HEK293 (cell line): ENCODE data around the gene SH3TC1.

Source experiments
- SP7 ChIP-seq: fragments of 450-650 bp; formaldehyde crosslinking; IDR thresholded peaks from 2 replicates; pipeline ENCODE4 v1.5.1; 2016; ENCODE audit warnings: missing biosample characterization, missing genetic modification characterization
- YY1 ChIP-seq: fragments of 450-650 bp; formaldehyde crosslinking; IDR thresholded peaks from 2 replicates; pipeline ENCODE4 v1.5.1; 2018; ENCODE audit warnings: missing biosample characterization, missing genetic modification characterization
- ZBTB7A ChIP-seq: fragments of 450-650 bp; formaldehyde crosslinking; IDR thresholded peaks from 2 replicates; pipeline ENCODE4 v1.5.1; 2016; ENCODE audit warnings: low read depth, missing biosample characterization, missing genetic modification characterization
- ZFP3 ChIP-seq: fragments of 450-650 bp; formaldehyde crosslinking; IDR thresholded peaks from 2 replicates; pipeline ENCODE4 v1.5.1; 2016; ENCODE audit warnings: low read depth, missing biosample characterization, missing genetic modification characterization
- ZNF23 ChIP-seq: fragments of 450-650 bp; formaldehyde crosslinking; IDR thresholded peaks from 2 replicates; pipeline ENCODE4 v1.5.1; 2016; ENCODE audit warnings: missing biosample characterization, missing genetic modification characterization, borderline replicate concordance
- ZNF24 ChIP-seq: fragments of 450-650 bp; formaldehyde crosslinking; IDR thresholded peaks from 2 replicates; pipeline ENCODE4 v1.5.1; 2016; ENCODE audit warnings: missing biosample characterization, missing genetic modification characterization
- ZNF274 ChIP-seq, 2 experiments: fragments of 200-500 bp in 1 of 2; fragments of 450-650 bp in 1 of 2; sonication (Bioruptor generic) in 1 of 2; formaldehyde crosslinking in 1 of 2; IDR thresholded peaks; 2 replicates each; pipeline versions ENCODE4 v1.5.1 to v1.6.1; 2014 to 2016; ENCODE audit warnings: borderline replicate concordance in 1 of 2, inconsistent platforms in 1 of 2, low read length in 1 of 2, missing biosample characterization in 1 of 2, missing genetic modification characterization in 1 of 2
- ZNF335 ChIP-seq: fragments of 450-650 bp; formaldehyde crosslinking; conservative IDR thresholded peaks from 2 replicates; pipeline ENCODE4 v1.5.1; 2016; ENCODE audit warnings: missing biosample characterization, missing genetic modification characterization
- ZNF366 ChIP-seq: fragments of 450-650 bp; formaldehyde crosslinking; conservative IDR thresholded peaks from 2 replicates; pipeline ENCODE4 v1.5.1; 2016; ENCODE audit warnings: missing biosample characterization, missing genetic modification characterization
- ZNF610 ChIP-seq: fragments of 450-650 bp; formaldehyde crosslinking; IDR thresholded peaks from 2 replicates; pipeline ENCODE4 v1.5.1; 2016; ENCODE audit warnings: missing biosample characterization, missing genetic modification characterization, borderline replicate concordance
- TF ChIP-seq, protein P1 (sequence below): fragments of 450-650 bp; formaldehyde crosslinking; IDR thresholded peaks from 2 replicates; pipeline ENCODE4 v1.5.1; 2016; ENCODE audit warnings: missing biosample characterization, missing genetic modification characterization
- TF ChIP-seq, protein P2 (sequence below): fragments of 450-650 bp; formaldehyde crosslinking; IDR thresholded peaks from 2 replicates; pipeline ENCODE4 v1.5.1; 2016; ENCODE audit warnings: missing biosample characterization, missing genetic modification characterization
- TF ChIP-seq, protein P3 (sequence below): IDR thresholded peaks from 2 replicates; pipeline ENCODE4 v1.6.1; 2011; ENCODE audit warnings: mild to moderate bottlenecking, low read depth, low read length, borderline replicate concordance

DNA sequence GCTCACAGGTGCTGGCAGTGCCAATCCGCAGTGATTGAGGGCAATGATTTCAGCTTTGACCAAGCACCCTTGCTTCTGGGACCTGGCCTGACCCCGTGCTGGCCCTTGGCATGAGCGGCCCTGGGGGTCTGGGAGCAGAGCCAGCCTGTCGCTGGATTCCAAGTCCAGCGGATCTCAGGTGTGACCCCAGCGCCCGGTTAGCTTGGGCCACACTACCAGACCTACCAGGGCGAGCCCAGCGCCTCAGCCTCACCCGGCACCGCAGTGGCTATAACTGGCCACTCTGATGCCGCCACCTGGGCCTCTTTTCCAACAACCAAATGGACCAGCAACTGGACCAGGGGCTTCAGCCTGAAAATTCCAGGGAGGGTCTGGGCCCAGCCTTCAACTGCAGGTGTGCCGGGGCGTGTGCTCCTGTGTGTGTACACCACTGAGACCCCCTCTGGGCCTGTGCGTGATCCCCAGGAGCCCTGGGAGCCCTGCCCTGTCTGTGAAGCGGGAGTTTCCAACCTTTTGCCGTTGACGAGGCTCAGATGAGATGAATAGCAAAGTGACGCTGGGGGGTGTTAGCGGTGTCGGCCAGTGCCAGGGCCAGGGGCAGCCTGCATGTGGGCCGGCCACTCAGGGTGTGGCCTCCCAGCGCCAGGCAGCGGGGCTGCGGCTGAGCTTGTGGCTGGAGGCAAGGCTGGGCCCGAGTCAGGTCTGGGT lies 658 bp downstream of the SH3TC1 start:
- TF ChIP-seq ZNF24 = no peak
- TF ChIP-seq, protein P1, sequence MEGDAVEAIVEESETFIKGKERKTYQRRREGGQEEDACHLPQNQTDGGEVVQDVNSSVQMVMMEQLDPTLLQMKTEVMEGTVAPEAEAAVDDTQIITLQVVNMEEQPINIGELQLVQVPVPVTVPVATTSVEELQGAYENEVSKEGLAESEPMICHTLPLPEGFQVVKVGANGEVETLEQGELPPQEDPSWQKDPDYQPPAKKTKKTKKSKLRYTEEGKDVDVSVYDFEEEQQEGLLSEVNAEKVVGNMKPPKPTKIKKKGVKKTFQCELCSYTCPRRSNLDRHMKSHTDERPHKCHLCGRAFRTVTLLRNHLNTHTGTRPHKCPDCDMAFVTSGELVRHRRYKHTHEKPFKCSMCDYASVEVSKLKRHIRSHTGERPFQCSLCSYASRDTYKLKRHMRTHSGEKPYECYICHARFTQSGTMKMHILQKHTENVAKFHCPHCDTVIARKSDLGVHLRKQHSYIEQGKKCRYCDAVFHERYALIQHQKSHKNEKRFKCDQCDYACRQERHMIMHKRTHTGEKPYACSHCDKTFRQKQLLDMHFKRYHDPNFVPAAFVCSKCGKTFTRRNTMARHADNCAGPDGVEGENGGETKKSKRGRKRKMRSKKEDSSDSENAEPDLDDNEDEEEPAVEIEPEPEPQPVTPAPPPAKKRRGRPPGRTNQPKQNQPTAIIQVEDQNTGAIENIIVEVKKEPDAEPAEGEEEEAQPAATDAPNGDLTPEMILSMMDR (tag by site-specific recombination) = no peak
- no peak for TF ChIP-seq ZFP3 (tag by site-specific recombination)
- no peak for TF ChIP-seq SP7
- no peak for TF ChIP-seq ZNF23 (tag by site-specific recombination)
- TF ChIP-seq, protein P2, sequence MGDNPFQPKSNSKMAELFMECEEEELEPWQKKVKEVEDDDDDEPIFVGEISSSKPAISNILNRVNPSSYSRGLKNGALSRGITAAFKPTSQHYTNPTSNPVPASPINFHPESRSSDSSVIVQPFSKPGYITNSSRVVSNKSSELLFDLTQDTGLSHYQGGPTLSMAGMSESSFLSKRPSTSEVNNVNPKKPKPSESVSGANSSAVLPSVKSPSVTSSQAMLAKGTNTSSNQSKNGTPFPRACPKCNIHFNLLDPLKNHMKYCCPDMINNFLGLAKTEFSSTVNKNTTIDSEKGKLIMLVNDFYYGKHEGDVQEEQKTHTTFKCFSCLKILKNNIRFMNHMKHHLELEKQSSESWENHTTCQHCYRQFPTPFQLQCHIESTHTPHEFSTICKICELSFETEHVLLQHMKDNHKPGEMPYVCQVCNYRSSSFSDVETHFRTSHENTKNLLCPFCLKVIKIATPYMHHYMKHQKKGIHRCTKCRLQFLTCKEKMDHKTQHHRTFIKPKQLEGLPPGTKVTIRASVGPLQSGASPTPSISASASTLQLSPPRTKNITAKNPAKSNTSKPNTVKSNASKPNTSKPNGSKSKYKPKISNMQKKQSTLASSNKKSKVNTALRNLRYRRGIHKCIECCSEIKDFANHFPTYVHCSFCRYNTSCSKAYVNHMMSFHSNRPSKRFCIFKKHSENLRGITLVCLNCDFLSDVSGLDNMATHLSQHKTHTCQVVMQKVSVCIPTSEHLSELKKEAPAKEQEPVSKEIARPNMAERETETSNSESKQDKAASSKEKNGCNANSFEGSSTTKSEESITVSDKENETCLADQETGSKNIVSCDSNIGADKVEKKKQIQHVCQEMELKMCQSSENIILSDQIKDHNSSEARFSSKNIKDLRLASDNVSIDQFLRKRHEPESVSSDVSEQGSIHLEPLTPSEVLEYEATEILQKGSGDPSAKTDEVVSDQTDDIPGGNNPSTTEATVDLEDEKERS (tag by site-specific recombination) = no peak
- TF ChIP-seq ZBTB7A = no peak
- TF ChIP-seq ZNF610 (tag by site-specific recombination) = no peak
- TF ChIP-seq, protein P3, sequence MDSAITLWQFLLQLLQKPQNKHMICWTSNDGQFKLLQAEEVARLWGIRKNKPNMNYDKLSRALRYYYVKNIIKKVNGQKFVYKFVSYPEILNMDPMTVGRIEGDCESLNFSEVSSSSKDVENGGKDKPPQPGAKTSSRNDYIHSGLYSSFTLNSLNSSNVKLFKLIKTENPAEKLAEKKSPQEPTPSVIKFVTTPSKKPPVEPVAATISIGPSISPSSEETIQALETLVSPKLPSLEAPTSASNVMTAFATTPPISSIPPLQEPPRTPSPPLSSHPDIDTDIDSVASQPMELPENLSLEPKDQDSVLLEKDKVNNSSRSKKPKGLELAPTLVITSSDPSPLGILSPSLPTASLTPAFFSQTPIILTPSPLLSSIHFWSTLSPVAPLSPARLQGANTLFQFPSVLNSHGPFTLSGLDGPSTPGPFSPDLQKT = no peak
- no peak for TF ChIP-seq ZNF274 (IDR thresholded peaks at IDR 0.05; ENCODE audit: low read length)
- TF ChIP-seq ZNF274 (tag by site-specific recombination; IDR thresholded peaks at IDR 0.05; ENCODE audit: borderline replicate concordance) = no peak
- TF ChIP-seq ZNF366 (tag by site-specific recombination) = no peak
- TF ChIP-seq YY1 = no peak
- no peak for TF ChIP-seq ZNF335 (tag by site-specific recombination)
